Endothelial cell of umbilical vein (primary cell): Measurements from ENCODE around the gene SPG11. TPM values are rescaled to one million over a fixed set of nuclear protein-coding genes. Genes with fewer than 3 reads are reported as not detected.

Experiments used
- BruUV-seq: library from RNA; stranded (reverse); fragments of 400-500 nt; replicated peaks from 2 replicates; lab custom pipeline; 2021; lab: Mats Ljungman, UMichigan
- CTCF ChIA-PET: fragments of 300-600, 350-600 bp; sonication (Branson Sonifier 250); formaldehyde crosslinking; loops from one replicate; lab custom pipeline; 2021; ENCODE audit warnings: antibody characterized with exemption, inconsistent platforms; lab: Charles Lee
- POLR2A ChIA-PET: fragments of 300-600, 350-600 bp; sonication (Branson Sonifier 250); formaldehyde crosslinking; loops from one replicate; lab custom pipeline; 2021; ENCODE audit warnings: antibody characterized with exemption, inconsistent platforms; lab: Charles Lee
- DNase-seq: peaks from one replicate; pipeline ENCODE4 v3.0.0-alpha.2; 2011; ENCODE audit warnings: low read depth, low spot score
- FAIRE-seq: peaks from 2 replicates; lab custom pipeline; 2011; peaks lifted over from hg19 to GRCh38; lab: Jason Lieb, UNC
- H2AFZ ChIP-seq: 2 replicates; pipeline ENCODE4 v1.6.0; 2012; ENCODE audit warnings: low read depth, low read length, control low read depth, inconsistent platforms
- H3K27ac ChIP-seq: 2 replicates; pipeline ENCODE4 v1.5.1; 2011; ENCODE audit warnings: low read depth, mild to moderate bottlenecking, control low read depth, low read length, moderate library complexity; ENCODE audit not compliant: insufficient read depth
- H3K27me3 ChIP-seq, 2 experiments: 2 replicates each; pipeline versions ENCODE4 v1.6.0 to v1.6.1; 2011; ENCODE audit warnings: low read length in 2 of 2, mixed read lengths in 1 of 2; ENCODE audit not compliant: control insufficient read depth in 2 of 2, insufficient read depth in 2 of 2
- H3K36me3 ChIP-seq, 2 experiments: 2 replicates in 1 of 2; 3 replicates in 1 of 2; pipeline ENCODE4 v1.5.1; 2011; ENCODE audit warnings: low read length in 2 of 2, mild to moderate bottlenecking in 1 of 2, moderate library complexity in 1 of 2; ENCODE audit not compliant: control insufficient read depth in 2 of 2, insufficient read depth in 2 of 2; ENCODE audit errors: extremely low read depth in 1 of 2
- H3K4me1 ChIP-seq: 3 replicates; pipeline ENCODE4 v1.5.1; 2011; ENCODE audit warnings: mild to moderate bottlenecking, low read length; ENCODE audit not compliant: control insufficient read depth, insufficient read depth; ENCODE audit errors: extremely low read depth
- H3K4me2 ChIP-seq: 2 replicates; pipeline ENCODE4 v1.6.1; 2011; ENCODE audit warnings: low read length, control low read depth, mixed read lengths; ENCODE audit not compliant: insufficient read depth
- H3K4me3 ChIP-seq, 3 experiments: fragments of 200-600 bp in 1 of 3; sonication (generic), shearing (Covaris generic) in 1 of 3; replicated peaks in 1 of 3; 2 replicates each; pipeline ENCODE4 v1.5.1; 2011 to 2016; ENCODE audit warnings: control low read depth in 3 of 3, low read length in 3 of 3, mild to moderate bottlenecking in 2 of 3, inconsistent platforms in 1 of 3, low read depth in 1 of 3, moderate library complexity in 1 of 3; ENCODE audit not compliant: insufficient read depth in 1 of 3
- H3K79me2 ChIP-seq: 2 replicates; pipeline ENCODE4 v1.6.0; 2012; ENCODE audit warnings: low read length, inconsistent platforms; ENCODE audit not compliant: control insufficient read depth, insufficient read depth
- H3K9ac ChIP-seq: replicated peaks from 2 replicates; pipeline ENCODE3; 2011; ENCODE audit warnings: low read length, control low read depth; ENCODE audit not compliant: insufficient read depth; ENCODE audit errors: extremely low read depth
- H3K9me1 ChIP-seq: replicated peaks from 3 replicates; pipeline ENCODE4 v1.6.0; 2011; ENCODE audit warnings: mild to moderate bottlenecking, low read length; ENCODE audit not compliant: control insufficient read depth, insufficient read depth; ENCODE audit errors: extremely low read depth
- H3K9me3 ChIP-seq: replicated peaks from 2 replicates; pipeline ENCODE4 v1.5.1; 2012; ENCODE audit warnings: low read length, inconsistent platforms; ENCODE audit not compliant: control insufficient read depth, insufficient read depth
- H4K20me1 ChIP-seq: replicated peaks from 2 replicates; pipeline ENCODE3; 2011; ENCODE audit warnings: mild to moderate bottlenecking, low read length; ENCODE audit not compliant: control insufficient read depth, insufficient read depth; ENCODE audit errors: extremely low read depth
- CTCF ChIP-seq, 2 donors: IDR thresholded peaks; 1 replicate in 1 of 2; 2 replicates in 1 of 2; pipeline ENCODE4 v1.5.1; 2011; ENCODE audit warnings: low read length in 2 of 2, mild to moderate bottlenecking in 2 of 2, moderate library complexity in 2 of 2, control low read depth in 1 of 2, inconsistent platforms in 1 of 2, low read depth in 1 of 2; ENCODE audit not compliant: insufficient read depth in 1 of 2; ENCODE audit errors: extremely low read depth in 1 of 2
- EZH2 ChIP-seq: IDR thresholded peaks from 2 replicates; pipeline ENCODE4 v1.6.1; 2012; ENCODE audit warnings: borderline replicate concordance, low read depth, mild to moderate bottlenecking, moderate library complexity, low read length, inconsistent platforms; ENCODE audit not compliant: severe bottlenecking
- FOS ChIP-seq: IDR thresholded peaks from 2 replicates; pipeline ENCODE4 v1.6.1; 2011; ENCODE audit warnings: mild to moderate bottlenecking, low read length, moderate library complexity, borderline replicate concordance; ENCODE audit not compliant: insufficient read depth
- GATA2 ChIP-seq: IDR thresholded peaks from 2 replicates; pipeline ENCODE4 v1.7.0; 2011; ENCODE audit warnings: low read depth, mild to moderate bottlenecking, moderate library complexity, mixed read lengths, low read length; ENCODE audit not compliant: insufficient read length, insufficient read depth
- JUN ChIP-seq: IDR thresholded peaks from 2 replicates; pipeline ENCODE4 v1.6.1; 2011; ENCODE audit warnings: borderline replicate concordance, low read depth; ENCODE audit not compliant: insufficient read length, insufficient read depth
- MAX ChIP-seq: IDR thresholded peaks from 2 replicates; pipeline ENCODE4 v1.6.1; 2011; ENCODE audit not compliant: insufficient read depth, insufficient read length
- MYC ChIP-seq: IDR thresholded peaks from one replicate; pipeline ENCODE4 v1.6.1; 2011; ENCODE audit warnings: mild to moderate bottlenecking, low read depth, low read length
- POLR2A ChIP-seq: IDR thresholded peaks from 2 replicates; pipeline ENCODE4 v1.6.1; 2012; ENCODE audit warnings: low read depth, mild to moderate bottlenecking, control low read depth, low read length
- POLR2AphosphoS5 ChIP-seq: IDR thresholded peaks from 2 replicates; pipeline ENCODE4 v1.6.1; 2012; ENCODE audit warnings: low read depth, mild to moderate bottlenecking, control low read depth, low read length, moderate library complexity; ENCODE audit not compliant: insufficient read depth
- dilution Hi-C: fragments of 300-500 bp; cut with MboI; formaldehyde crosslinking; loops from one replicate; pipeline ENCODE4 v1.15.0; 2019; ENCODE audit warnings: low sequenced_read_pairs; ENCODE audit not compliant: extremely low pct_ligation_motif_present
- intact Hi-C: fragments of 100-400 bp; cut with micrococcal nuclease; formaldehyde crosslinking; loops from one replicate; pipeline ENCODE4 v1.10.0; 2022
- polyA plus RNA-seq, 4 experiments: library from polyadenylated mRNA; depleted of rRNA in 3 of 4; stranded (reverse) in 3 of 4; unstranded in 1 of 4; fragments of >200 nt; gene quantifications; 2 replicates each; pipeline versions ENCODE4 v1.2.1 to v1.2.3, GENCODE V29; 2011 to 2012; ENCODE audit warnings: missing spikeins in 1 of 4
- total RNA-seq: library from RNA; stranded (reverse); gene quantifications from 2 replicates; pipeline ENCODE4 v1.2.3, GENCODE V29; 2021

Gene SPG11
- total and polyA plus RNA-seq, 2 donors (not counting 3 experiments of a cell fraction or from before 2014, with no cell fraction given): 30.7 to 53.5 TPM

- dilution Hi-C loops: no loop called here
- BruUV-seq: no TSS peak
- ChIA-PET CTCF (interaction anchor here (2.2 kb wide), 1 partner anchor 10 kb away, joined by 8 read pairs; the partner anchor contains the start of gene SPG11), POLR2A (no interaction called here)
- no peak for FAIRE-seq
- Histone ChIP-seq H3K36me3 (no peaks in the 10 kb centered on the region), H3K4me3 (no peak overlapping the region), H3K9ac (no peak overlapping the region), H3K79me2 (no peaks in the 10 kb centered on the region), H3K9me3 (no peaks in the 10 kb centered on the region), H2AFZ (no peak overlapping the region), H3K4me1 (no peaks in the 10 kb centered on the region), H3K27me3 (peaks cover 21 to 36% of the 10 kb centered on the region in 2 experiments), H4K20me1 (no peaks in the 10 kb centered on the region), H3K9me1 (no peaks in the 10 kb centered on the region), H3K4me2 (no peak overlapping the region), H3K27ac (no peak overlapping the region)
- intact Hi-C loops: no loop called here
- no peak for DNase-seq
- TF ChIP-seq JUN: no peak
- TF ChIP-seq POLR2AphosphoS5: no peak
- no peak for TF ChIP-seq POLR2A
- TF ChIP-seq MYC: no peak
- no peak for TF ChIP-seq GATA2
- TF ChIP-seq MAX: no peak
- no peak for TF ChIP-seq CTCF (IDR thresholded peaks at IDR 0.05; ENCODE audit: extremely low read depth in 1 of 2, insufficient read depth in 1 of 2, low read depth in 1 of 2, low read length in 2 of 2)
- TF ChIP-seq FOS: no peak
- TF ChIP-seq EZH2: no peak
Measured at GRCh38 chr15:44673639-44674038, 10.2 kb upstream of the SPG11 start.
